H1 (cell line): ENCODE data around the gene CPNE8. TPM values are rescaled to one million over a fixed set of nuclear protein-coding genes. Genes with fewer than 3 reads are reported as not detected.

Experiments used
- CTCF ChIA-PET: fragments of 300-600 bp; sonication (Branson Sonifier 250); formaldehyde crosslinking; loops from one replicate; lab custom pipeline; 2021; ENCODE audit not compliant: partially characterized antibody; lab: Charles Lee
- POLR2A ChIA-PET: fragments of 300-600 bp; sonication (Branson Sonifier 250); formaldehyde crosslinking; loops from one replicate; lab custom pipeline; 2021; ENCODE audit warnings: inconsistent platforms; ENCODE audit not compliant: partially characterized antibody; lab: Charles Lee
- DNase-seq, 2 experiments: peaks; one replicate each; pipeline versions ENCODE4 v3.0.0 to v3.0.0-alpha.2; 2010 to 2022; ENCODE audit warnings: low spot score in 2 of 2, low read depth in 1 of 2, mixed read lengths in 1 of 2
- FAIRE-seq: peaks from 2 replicates; lab custom pipeline; 2011; peaks lifted over from hg19 to GRCh38; lab: Jason Lieb, UNC
- H2AFZ ChIP-seq: 2 replicates; pipeline ENCODE4 v1.8.1; 2012; ENCODE audit warnings: low read length, inconsistent platforms
- H2AK5ac ChIP-seq: 2 replicates; pipeline ENCODE4 v1.6.1; 2013; ENCODE audit warnings: low read depth, low read length
- H2BK120ac ChIP-seq: replicated peaks from 2 replicates; pipeline ENCODE3; 2013; ENCODE audit warnings: low read depth, low read length, inconsistent platforms
- H2BK12ac ChIP-seq: 2 replicates; pipeline ENCODE4 v1.6.1; 2013; ENCODE audit warnings: low read depth, low read length
- H2BK15ac ChIP-seq: 2 replicates; pipeline ENCODE4 v1.6.1; 2013; ENCODE audit warnings: low read length
- H2BK20ac ChIP-seq: 2 replicates; pipeline ENCODE4 v1.6.1; 2013; ENCODE audit warnings: low read length
- H2BK5ac ChIP-seq: 2 replicates; pipeline ENCODE4 v1.6.1; 2013; ENCODE audit warnings: low read depth, low read length
- H3K14ac ChIP-seq: 2 replicates; pipeline ENCODE4 v1.6.1; 2013; ENCODE audit warnings: inconsistent platforms; ENCODE audit not compliant: insufficient read length
- H3K18ac ChIP-seq: 2 replicates; pipeline ENCODE4 v1.6.1; 2013; ENCODE audit warnings: low read length; ENCODE audit errors: extremely low read depth
- H3K23ac ChIP-seq: 2 replicates; pipeline ENCODE4 v1.6.1; 2013; ENCODE audit warnings: inconsistent platforms; ENCODE audit not compliant: insufficient read length
- H3K23me2 ChIP-seq: 2 replicates; pipeline ENCODE4 v1.6.1; 2013; ENCODE audit warnings: low read depth, low read length
- H3K27ac ChIP-seq: 2 replicates; pipeline ENCODE4 v1.6.1; 2011; ENCODE audit warnings: low read depth, low read length, inconsistent platforms
- H3K27me3 ChIP-seq, 4 experiments: replicated peaks in 1 of 4; 1 replicate in 1 of 4; 2 replicates in 3 of 4; pipeline versions ENCODE4 v1.6.1 to v1.8.1; 2011 to 2013; ENCODE audit warnings: low read length in 3 of 4, mild to moderate bottlenecking in 3 of 4, inconsistent platforms in 2 of 4, mixed read lengths in 2 of 4, moderate library complexity in 1 of 4; ENCODE audit not compliant: control insufficient read depth in 3 of 4, insufficient read depth in 3 of 4; ENCODE audit errors: extremely low read depth in 1 of 4
- H3K36me3 ChIP-seq, 4 experiments: 2 replicates each; pipeline versions ENCODE4 v1.6.1 to v1.8.1; 2011 to 2013; ENCODE audit warnings: mild to moderate bottlenecking in 4 of 4, low read length in 3 of 4, moderate library complexity in 2 of 4, control low read depth in 1 of 4, inconsistent platforms in 1 of 4; ENCODE audit not compliant: insufficient read depth in 4 of 4, control insufficient read depth in 2 of 4
- H3K4ac ChIP-seq: replicated peaks from 2 replicates; pipeline ENCODE3; 2013; ENCODE audit warnings: low read length, low read depth, mixed read lengths, inconsistent platforms; ENCODE audit not compliant: insufficient read length
- H3K4me1 ChIP-seq, 4 experiments: replicated peaks in 1 of 4; 1 replicate in 1 of 4; 2 replicates in 3 of 4; pipeline versions ENCODE4 v1.6.1 to v1.8.1; 2011 to 2013; ENCODE audit warnings: low read length in 3 of 4, inconsistent platforms in 2 of 4, mixed read lengths in 1 of 4; ENCODE audit not compliant: insufficient read depth in 4 of 4, control insufficient read depth in 3 of 4
- H3K4me2 ChIP-seq, 2 experiments: 2 replicates each; pipeline versions ENCODE4 v1.6.1 to v1.8.1; 2011 to 2013; ENCODE audit warnings: low read depth in 2 of 2, low read length in 2 of 2, control low read depth in 1 of 2, inconsistent platforms in 1 of 2, mild to moderate bottlenecking in 1 of 2; ENCODE audit not compliant: insufficient read depth in 1 of 2
- H3K4me3 ChIP-seq, 4 experiments: fragments of 200-600, 300-600 bp in 1 of 4; sonication (generic), shearing (Covaris generic), sonication (Bioruptor Twin) in 1 of 4; 2 replicates each; pipeline versions ENCODE4 v1.5.1 to v1.8.1; 2011 to 2016; ENCODE audit warnings: low read length in 4 of 4, low read depth in 3 of 4, control low read depth in 2 of 4, inconsistent platforms in 2 of 4, mild to moderate bottlenecking in 2 of 4, mixed read lengths in 1 of 4, moderate library complexity in 1 of 4; ENCODE audit not compliant: insufficient read depth in 2 of 4; ENCODE audit errors: extremely low read depth in 1 of 4
- H3K56ac ChIP-seq: replicated peaks from 2 replicates; pipeline ENCODE3; 2013; ENCODE audit warnings: low read depth, mild to moderate bottlenecking, mixed read lengths, low read length, inconsistent platforms; ENCODE audit not compliant: insufficient read length
- H3K79me1 ChIP-seq: 2 replicates; pipeline ENCODE4 v1.6.1; 2013; ENCODE audit warnings: low read depth, low read length, control low read depth
- H3K79me2 ChIP-seq, 2 experiments: 2 replicates each; pipeline versions ENCODE4 v1.6.1 to v1.8.1; 2012 to 2013; ENCODE audit warnings: low read length in 2 of 2, mild to moderate bottlenecking in 2 of 2, inconsistent platforms in 1 of 2; ENCODE audit not compliant: insufficient read depth in 2 of 2, control insufficient read depth in 1 of 2
- H3K9ac ChIP-seq, 4 experiments: replicated peaks in 1 of 4; 1 replicate in 1 of 4; 2 replicates in 3 of 4; pipeline versions ENCODE4 v1.6.1 to v1.8.1; 2011 to 2013; ENCODE audit warnings: low read depth in 3 of 4, low read length in 3 of 4, control low read depth in 2 of 4, mild to moderate bottlenecking in 2 of 4, moderate library complexity in 2 of 4, inconsistent platforms in 1 of 4; ENCODE audit errors: extremely low read depth in 1 of 4
- H3K9me3 ChIP-seq, 2 experiments: 2 replicates each; pipeline versions ENCODE4 v1.6.1 to v1.8.1; 2012 to 2013; ENCODE audit warnings: mild to moderate bottlenecking in 2 of 2, moderate library complexity in 2 of 2, control low read depth in 1 of 2, inconsistent platforms in 1 of 2, low read depth in 1 of 2, low read length in 1 of 2, mixed read lengths in 1 of 2; ENCODE audit not compliant: insufficient read depth in 2 of 2
- H4K20me1 ChIP-seq, 2 experiments: replicated peaks in 1 of 2; 2 replicates each; pipeline versions ENCODE3 to v1.8.1; 2011 to 2013; ENCODE audit warnings: inconsistent platforms in 2 of 2, low read length in 2 of 2, mild to moderate bottlenecking in 1 of 2; ENCODE audit not compliant: insufficient read depth in 2 of 2, control insufficient read depth in 1 of 2
- H4K5ac ChIP-seq: 2 replicates; pipeline ENCODE4 v1.6.1; 2013; ENCODE audit warnings: low read length, low read depth, mixed read lengths, inconsistent platforms; ENCODE audit not compliant: insufficient read length
- H4K8ac ChIP-seq: 2 replicates; pipeline ENCODE4 v1.8.0; 2013; ENCODE audit warnings: mild to moderate bottlenecking, moderate library complexity, low read length, inconsistent platforms; ENCODE audit not compliant: insufficient read depth; ENCODE audit errors: extremely low read depth
- H4K91ac ChIP-seq: replicated peaks from 2 replicates; pipeline ENCODE3; 2013; ENCODE audit warnings: low read length, mixed read lengths, inconsistent platforms; ENCODE audit not compliant: insufficient read length
- ASH2L ChIP-seq: fragments of 200-600, 300-600 bp; sonication (generic); IDR thresholded peaks from one replicate; pipeline ENCODE4 v1.7.1; 2017; ENCODE audit warnings: low read length
- EGR1 ChIP-seq: IDR thresholded peaks from 2 replicates; pipeline ENCODE4 v1.6.1; 2011; ENCODE audit warnings: low read depth, low read length, borderline replicate concordance
- RBBP5 ChIP-seq: IDR thresholded peaks from 2 replicates; pipeline ENCODE4 v1.7.1; 2012; ENCODE audit warnings: low read depth, mild to moderate bottlenecking, inconsistent platforms, low read length, moderate library complexity, borderline replicate concordance
- RFX5 ChIP-seq: IDR thresholded peaks from 2 replicates; pipeline ENCODE4 v1.6.1; 2011; ENCODE audit warnings: low read depth, low read length, improper control_type of control experiment, borderline replicate concordance
- SIN3A ChIP-seq, 2 experiments: IDR thresholded peaks in 1 of 2; conservative IDR thresholded peaks in 1 of 2; 2 replicates each; pipeline ENCODE4 v1.6.1; 2011 to 2012; ENCODE audit warnings: low read length in 2 of 2, improper control_type of control experiment in 1 of 2, low read depth in 1 of 2, mild to moderate bottlenecking in 1 of 2
- SIX5 ChIP-seq: IDR thresholded peaks from 2 replicates; pipeline ENCODE4 v1.6.1; 2011; ENCODE audit warnings: mild to moderate bottlenecking, low read depth, low read length
- TBP ChIP-seq: IDR thresholded peaks from 2 replicates; pipeline ENCODE4 v1.6.1; 2011; ENCODE audit warnings: low read depth, low read length, improper control_type of control experiment
- WGBS, 2 experiments: shearing (Covaris generic) in 1 of 2; methylation state at CpG; one replicate each; pipeline versions ENCODE4 v1.1.6 to v1.1.7; 2013 to 2015; ENCODE audit warnings: low lambda C conversion rate in 2 of 2, mixed read lengths in 2 of 2, inconsistent platforms in 1 of 2, low coverage in 1 of 2, missing lambda C conversion rate in 1 of 2; ENCODE audit not compliant: insufficient replicate concordance in 2 of 2, insufficient coverage in 1 of 2, insufficient read length in 1 of 2; ENCODE audit errors: extremely low coverage in 1 of 2, missing lambda C conversion rate in 1 of 2; 5-methylcytosine and 5-hydroxymethylcytosine counted together
- polyA plus RNA-seq, 7 experiments: library from polyadenylated mRNA; depleted of rRNA in 3 of 7; stranded (reverse) in 5 of 7; unstranded in 2 of 7; fragments of >200 nt in 5 of 7; fragments of 200-250 nt in 2 of 7; gene quantifications; 1 replicate in 5 of 7; 2 replicates in 1 of 7; 4 replicates in 1 of 7; pipeline versions ENCODE4 v1.2.1 to v1.2.3, GENCODE V29; 2011 to 2013; ENCODE audit warnings: missing spikeins in 2 of 7, mixed read lengths in 2 of 7
- total RNA-seq: library from RNA; stranded (reverse); fragmentation: NEBNext Ultra II Directional; extraction: Animal tissue kit (Norgen Biotek cat#: 25700); gene quantifications from 2 replicates; pipeline ENCODE4 v1.2.1, GENCODE V29; 2021

Gene CPNE8
- total and polyA plus RNA-seq, 2 of the 8 experiments (the other 6 are each of a cell fraction or from before 2014, with no cell fraction given) = 2.5 to 6.8 TPM

- CTCF ChIA-PET = interaction anchor here (1.5 kb wide), 1 partner anchor 273 kb away, joined by 3 read pairs; no protein-coding TSS in a partner anchor
- no peak overlapping the region for H2BK120ac ChIP-seq
- no peak for DNase-seq
- H3K9me3 ChIP-seq = no peaks in the 10 kb centered on the region
- no peak overlapping the region for H2BK15ac ChIP-seq
- peaks cover 0 to 2% of the 10 kb centered on the region in 2 experiments for H4K20me1 ChIP-seq
- H4K5ac ChIP-seq = no peak overlapping the region
- H3K79me2 ChIP-seq = no peaks in the 10 kb centered on the region
- no peaks in the 10 kb centered on the region for H3K4me1 ChIP-seq
- FAIRE-seq = no peak
- 92% methylated on average over 3 of the region's 3 CpGs; no CpG with 5 or more reads in 1 of the 2 experiments for WGBS, 2 experiments
- no peak overlapping the region for H3K4ac ChIP-seq
- no peak overlapping the region for H3K4me3 ChIP-seq
- no peak overlapping the region for H3K4me2 ChIP-seq
- TF ChIP-seq SIN3A (conservative IDR thresholded peaks at IDR 0.05 in 1 of 2, IDR thresholded peaks at IDR 0.05 in 1 of 2; ENCODE audit: low read depth in 1 of 2, low read length in 2 of 2) = no peak
- no peak for TF ChIP-seq EGR1
- no peak for TF ChIP-seq SIX5
- no peak for TF ChIP-seq TBP
- TF ChIP-seq ASH2L = no peak
- TF ChIP-seq RBBP5 = no peak
- TF ChIP-seq RFX5 = no peak
- H3K14ac ChIP-seq = no peak overlapping the region
- no peak overlapping the region for H2AK5ac ChIP-seq
- H3K27ac ChIP-seq = no peak overlapping the region
- no peak overlapping the region for H3K9ac ChIP-seq
- no peak overlapping the region for H2BK5ac ChIP-seq
- H4K91ac ChIP-seq = no peak overlapping the region
- no peaks in the 10 kb centered on the region for H3K27me3 ChIP-seq
- POLR2A ChIA-PET = interaction anchor here (0.6 to 0.7 kb wide), 2 partner anchors 24 to 384 kb away, joined by 3 read pairs; no protein-coding TSS in a partner anchor
- H4K8ac ChIP-seq = no peak overlapping the region
- H2BK12ac ChIP-seq = no peak overlapping the region
- no peak overlapping the region for H3K18ac ChIP-seq
- no peak overlapping the region for H2BK20ac ChIP-seq
- no peaks in the 10 kb centered on the region for H3K79me1 ChIP-seq
- H3K23ac ChIP-seq = no peak overlapping the region
- H3K23me2 ChIP-seq = no peaks in the 10 kb centered on the region
- H2AFZ ChIP-seq = no peak overlapping the region
- no peak overlapping the region for H3K56ac ChIP-seq
- H3K36me3 ChIP-seq = no peaks in the 10 kb centered on the region
Observed at GRCh38 chr12:38817942-38818341, 87.4 kb downstream of the CPNE8 start.
